NOMO-1 treated with DMSO at 0.1 percent for 48 hours (cell line): ENCODE results near the gene GLT1D1.
A peak's percentile ranks its signal among the peaks of the same experiment; 100 is the strongest.

Experiments
- DNase-seq: peaks from one replicate; lab custom pipeline; 2025; ENCODE audit not compliant: unreplicated experiment; lab: John Stamatoyannopoulos, UW

Gene GLT1D1

DNA sequence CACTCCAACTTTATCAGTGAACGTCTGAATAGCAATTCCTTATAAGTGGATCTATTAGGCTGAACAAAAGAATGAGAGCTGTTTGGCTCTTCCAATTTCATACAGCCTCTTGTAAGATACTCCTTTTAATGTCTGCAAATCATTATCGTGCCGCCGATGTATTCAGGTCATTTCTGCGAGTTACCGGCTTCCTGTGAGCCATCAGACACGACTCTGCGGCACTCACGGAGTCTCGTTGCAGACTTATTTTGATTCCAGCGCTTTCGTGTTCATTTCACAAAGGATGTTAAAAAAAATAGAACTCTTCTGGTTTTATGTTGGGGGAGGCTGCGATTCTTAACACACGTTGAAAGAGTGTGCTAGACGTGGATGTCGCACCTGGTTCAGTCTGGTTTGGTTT, 106.6 kb downstream of the GLT1D1 start:
- no peak for DNase-seq

DNA sequence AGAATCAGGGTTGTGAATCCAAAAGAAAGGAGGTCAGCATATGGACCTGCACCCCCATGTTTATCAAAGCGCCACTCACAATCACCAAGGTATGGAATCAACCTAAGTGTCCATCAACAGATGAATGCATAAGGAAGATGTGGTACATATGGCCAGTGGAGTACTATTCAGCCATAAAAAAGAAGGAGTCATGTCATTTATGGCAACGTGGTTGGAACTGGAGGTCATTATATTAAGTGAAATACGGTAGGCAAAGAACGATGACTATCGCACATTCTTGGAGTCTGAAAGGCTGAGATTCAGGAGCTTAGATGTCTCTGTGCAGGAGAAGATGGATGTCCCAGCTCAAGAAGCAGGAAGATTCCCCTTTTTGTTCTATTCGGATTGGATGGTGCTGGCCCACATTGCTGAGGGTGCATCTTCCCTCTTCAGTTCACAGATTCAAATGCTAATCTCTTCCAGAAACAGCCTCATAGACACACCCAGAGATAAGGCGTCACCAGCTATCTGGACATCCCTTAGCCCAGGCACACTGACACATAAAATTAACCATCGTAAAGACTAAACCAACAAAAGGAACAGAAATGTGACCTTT, 108.1 kb downstream of the GLT1D1 start:
- DNase-seq: no peak

DNA sequence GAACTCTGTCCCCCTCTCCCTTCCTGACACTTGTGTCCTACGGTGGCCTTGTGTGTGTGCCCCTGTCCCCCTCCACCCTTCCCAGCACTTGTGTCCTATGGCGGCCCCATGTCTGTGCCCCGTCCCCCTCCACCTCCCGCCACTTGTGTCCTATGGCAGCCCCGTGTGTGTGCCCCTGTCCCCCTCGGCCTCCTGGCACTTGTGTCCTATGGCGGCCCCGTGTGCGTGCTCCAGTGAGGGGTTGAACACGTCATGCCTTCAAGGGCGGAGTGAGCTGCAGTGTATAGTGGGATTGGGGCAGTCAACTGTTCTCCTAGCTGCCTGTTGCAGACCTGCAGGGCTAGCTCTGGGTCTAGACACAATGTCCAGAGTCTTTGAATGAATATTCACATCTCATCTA, 108.7 kb downstream of the GLT1D1 start:
- no peak for DNase-seq

DNA sequence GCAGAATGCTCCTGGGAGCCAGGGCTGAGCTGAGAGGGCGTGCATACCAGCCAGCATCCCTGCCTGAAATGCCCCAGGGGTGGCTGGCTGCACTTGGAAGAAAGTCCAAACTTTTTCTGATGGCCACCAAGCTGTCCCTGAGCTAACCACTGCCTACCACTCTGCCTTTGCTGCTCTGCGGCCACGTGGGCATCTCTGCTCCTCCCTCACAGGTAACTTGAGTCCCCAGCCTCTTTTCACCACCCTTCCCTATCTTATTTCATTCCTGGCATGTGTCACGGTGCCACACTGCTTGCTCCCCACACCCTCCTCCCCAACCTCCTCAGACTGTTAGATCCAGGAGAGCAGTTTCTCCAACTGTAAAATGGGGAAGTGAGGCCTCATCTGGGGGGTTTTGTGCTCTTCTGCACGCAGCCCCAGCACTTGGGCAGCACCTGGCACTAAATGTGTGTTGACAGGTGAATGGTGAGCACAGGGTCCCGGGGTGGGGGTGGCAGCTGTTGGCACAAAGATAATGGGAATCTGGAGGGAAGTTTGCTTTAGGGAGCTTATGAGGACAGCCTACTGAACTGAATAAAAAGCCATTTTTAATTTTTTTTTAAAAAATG, 113.0 kb downstream of the GLT1D1 start:
- DNase-seq: peak; percentile 49

DNA sequence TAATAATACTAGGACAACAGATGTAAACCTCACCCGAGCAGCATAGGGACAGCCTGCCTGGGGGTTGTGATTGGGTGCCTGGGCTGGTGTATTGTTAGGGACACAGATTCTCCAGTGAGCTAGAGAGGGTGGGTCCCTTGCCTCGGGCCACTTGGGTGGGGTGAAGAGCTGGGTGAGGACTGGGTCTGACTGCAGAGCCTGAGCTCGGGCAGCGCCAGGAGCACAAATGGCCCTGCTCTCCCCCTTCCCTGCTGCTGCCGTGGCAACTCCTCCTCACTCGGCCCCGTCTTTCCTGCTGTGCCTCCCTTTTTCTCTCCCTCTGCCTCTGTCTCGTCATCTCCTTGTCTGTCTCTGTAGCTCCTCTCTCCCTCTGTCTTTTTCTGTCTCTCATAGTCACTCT, 115.4 kb downstream of the GLT1D1 start:
- DNase-seq: no peak

DNA sequence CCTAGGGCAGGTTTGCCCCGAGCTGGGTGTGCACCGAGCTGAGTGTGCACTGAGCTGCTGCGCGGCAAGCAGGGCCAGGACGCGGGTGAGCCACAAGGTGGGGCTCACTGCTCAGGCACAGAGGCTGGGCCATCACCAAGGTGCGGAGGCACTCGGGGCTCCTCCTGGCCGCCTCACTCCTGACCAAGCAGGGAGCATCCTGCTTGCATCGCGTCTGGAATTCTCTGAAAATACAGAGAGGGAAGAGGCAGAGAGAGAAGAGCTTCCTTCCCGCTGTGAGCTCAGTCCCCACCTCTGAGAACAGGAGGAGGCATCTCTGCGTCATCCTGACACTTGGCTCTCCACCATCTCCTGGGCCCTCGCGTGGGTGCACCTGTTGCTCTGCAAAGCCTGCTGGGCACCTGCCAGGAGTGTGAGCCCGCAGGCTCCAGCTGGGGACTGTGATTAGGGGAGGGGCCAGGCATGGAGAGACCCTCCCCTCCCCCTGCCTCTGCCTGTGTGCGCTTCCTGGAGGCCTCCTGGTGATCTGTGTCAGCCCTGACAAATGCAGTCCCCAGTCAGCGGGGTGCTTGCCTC, 116.3 kb downstream of the GLT1D1 start:
- DNase-seq: no peak

DNA sequence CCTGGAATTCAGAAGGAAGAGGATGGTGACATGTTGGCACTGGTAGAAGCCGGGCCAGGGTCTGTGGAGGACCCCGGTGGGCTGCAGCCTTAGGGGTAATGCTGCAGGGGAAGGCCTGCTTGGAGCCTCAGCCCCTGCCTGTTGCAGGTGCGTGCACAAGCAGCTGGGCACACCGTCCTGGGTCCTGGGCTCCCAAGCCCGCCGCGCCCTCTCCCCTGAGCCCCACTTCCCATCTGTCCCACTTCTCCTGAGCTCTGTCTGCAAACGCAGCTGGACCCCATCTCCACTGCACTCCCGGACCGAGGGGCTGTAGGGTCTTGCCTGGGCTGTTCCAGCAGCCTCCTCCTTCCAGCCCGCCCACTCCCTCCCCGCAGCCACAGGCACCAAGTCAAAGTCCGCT, 116.8 kb downstream of the GLT1D1 start:
- no peak for DNase-seq

DNA sequence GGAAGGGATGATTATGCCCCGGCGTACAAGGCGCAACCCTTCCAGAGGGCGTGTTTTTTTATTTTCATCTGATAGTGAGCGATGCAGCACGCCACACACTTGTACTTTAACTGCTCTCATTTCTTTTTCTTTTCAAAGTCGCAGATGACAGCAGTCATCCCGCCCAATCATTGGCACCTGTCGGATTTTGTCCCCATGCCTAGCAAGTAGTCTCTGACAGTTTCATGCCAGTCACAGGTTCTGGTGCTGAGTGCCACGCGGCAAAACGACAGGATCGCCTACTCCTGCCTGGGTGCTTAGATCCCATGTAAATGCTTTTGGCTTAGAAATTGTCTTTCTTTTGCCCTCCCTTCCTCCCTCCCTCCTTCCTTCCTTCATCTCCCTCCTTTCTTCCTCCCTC, 117.7 kb downstream of the GLT1D1 start:
- no peak for DNase-seq

DNA sequence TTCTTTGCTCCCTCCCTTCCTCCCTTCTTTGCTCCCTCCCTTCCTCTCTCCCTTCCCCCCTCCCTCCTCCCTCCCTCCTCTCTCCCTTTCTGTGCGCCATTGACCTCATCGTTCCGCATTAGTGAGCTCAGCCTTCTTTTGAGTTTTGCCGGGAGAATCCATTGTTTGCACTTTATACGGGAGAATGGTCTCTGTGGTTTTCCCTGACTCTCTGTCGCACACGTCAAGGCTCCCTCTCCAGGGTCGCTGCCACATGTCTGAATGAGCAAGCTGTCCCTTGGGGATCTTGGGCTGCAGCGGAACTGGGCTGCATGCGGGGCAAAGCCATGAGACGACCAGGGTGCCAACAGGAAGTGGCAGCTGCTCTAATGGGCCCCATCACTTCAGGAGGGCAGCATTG, 118.5 kb downstream of the GLT1D1 start:
- DNase-seq: no peak

DNA sequence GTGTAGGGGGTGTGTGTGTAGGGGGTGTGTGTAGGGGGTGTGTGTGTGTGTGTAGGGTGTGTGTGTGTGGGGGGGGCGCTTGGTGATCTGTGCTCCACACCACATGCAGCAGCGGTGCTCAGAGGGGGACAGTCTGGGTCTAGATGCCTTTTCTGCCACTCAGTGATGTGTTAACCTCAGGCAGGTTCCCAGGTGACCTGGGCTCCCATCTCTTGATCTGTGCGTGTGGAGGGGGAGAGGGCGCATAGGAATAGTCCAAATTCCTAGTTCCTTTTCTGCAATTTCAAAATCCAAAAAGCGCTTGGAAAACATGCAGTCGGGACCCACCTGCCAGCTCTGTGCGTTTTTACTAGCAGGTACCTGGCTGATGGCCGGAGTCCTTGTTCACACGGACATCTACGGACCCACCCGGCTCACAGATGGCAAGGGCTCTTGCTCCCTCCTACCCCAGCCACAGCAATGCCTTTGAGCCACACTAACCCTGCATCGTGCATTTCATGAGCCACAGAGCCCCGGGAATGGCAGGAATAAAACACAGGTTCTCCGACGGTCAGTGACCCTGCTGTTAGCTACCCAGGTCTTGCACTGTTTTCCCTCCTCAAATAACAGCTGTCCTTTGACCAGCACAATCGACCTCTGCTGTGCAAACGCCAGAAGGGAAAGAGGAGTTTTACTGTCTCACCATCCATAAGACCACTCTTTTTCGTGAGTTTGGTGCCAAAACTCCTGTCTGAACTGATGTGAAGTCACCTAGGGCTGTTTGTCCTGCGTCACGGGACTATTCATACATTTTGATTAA, 120.8 kb downstream of the GLT1D1 start:
- DNase-seq: no peak

DNA sequence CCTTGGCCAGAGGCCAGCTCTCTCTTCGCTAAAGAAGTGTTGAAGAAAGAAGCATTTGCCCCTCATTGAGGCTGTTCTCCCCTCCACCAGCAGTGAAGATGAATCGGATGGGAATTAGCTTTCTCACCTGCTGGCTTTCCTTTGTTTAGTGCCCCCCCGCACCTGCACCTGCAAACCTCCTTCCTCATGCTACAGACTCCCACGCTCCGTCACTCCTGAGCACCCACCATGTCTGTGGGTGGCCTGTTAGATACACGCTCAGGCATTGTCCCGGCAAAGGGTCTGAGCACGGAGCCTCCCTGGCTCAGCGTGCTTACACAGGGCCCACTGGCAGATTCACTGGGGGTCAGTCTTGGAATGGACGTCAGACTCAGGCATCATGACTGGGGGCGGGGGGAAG, 121.6 kb downstream of the GLT1D1 start:
- DNase-seq: no peak

DNA sequence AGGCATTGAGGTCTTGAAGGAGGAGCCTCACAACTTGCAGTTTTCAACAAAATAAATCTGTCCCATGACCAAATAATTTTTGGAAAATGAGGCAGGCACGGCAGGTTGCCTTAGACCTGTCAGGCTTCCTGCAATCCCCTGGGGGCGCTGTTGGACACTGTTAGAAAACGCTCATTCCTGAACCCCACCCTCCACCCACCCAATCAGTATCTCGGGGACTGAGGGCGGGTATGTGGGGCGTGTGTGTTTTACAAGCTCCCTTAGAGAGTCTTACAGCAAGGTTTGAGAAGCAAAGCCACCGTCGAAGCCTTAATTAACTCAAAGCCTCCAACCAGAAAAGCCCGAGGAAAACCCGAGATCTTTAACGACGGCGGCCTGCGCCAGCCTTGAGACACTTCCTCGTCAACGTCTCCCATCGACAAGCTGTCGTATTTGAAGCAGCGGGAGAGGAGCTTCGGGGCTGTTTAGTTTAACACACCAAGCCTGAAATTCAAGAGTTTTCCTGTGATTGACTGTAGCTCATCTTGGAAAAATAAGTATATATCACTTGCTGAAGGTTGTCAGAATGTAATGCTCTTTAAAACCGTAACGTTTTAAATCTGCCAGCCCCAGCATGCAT, 123.0 kb downstream of the GLT1D1 start:
- DNase-seq: no peak

DNA sequence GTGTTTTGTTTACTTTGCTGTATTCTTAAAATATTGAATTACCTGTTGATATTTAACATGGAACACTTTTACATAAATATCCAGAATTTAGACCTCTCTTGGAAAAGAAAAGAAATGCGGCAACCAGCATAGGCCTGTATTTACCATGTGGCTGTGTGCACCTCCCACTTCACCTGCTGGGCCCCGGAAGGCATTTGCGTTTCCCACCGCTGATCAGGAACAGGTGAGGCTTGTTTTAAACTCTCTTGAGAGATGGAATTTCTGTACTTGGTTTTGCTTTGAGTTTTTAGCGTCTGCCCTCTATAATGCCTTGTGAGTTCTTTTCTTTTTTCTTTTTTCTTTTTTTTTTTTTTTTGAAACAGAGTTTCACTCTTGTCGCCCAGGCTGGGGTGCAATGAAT, 124.2 kb downstream of the GLT1D1 start:
- DNase-seq: no peak

DNA sequence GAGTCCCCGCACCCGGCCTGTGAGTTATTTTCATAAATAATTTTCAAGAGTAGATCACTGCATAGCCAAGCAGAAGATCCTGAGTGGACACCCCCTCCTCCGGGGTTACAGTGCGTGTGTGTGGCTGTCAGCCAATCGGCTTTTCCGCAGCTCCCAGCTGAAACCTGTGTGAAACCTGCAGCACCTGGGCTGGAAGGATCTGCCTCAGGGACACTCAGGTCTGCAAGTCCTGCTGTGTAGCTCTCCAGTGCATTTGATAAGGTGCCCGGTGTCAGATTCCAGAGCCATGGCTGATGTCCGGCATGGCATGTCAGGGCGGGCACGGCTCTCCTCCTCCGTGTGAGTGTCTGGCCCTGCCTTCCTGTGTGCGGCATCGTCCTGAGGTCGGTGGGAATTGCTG, 124.8 kb downstream of the GLT1D1 start:
- DNase-seq: no peak

DNA sequence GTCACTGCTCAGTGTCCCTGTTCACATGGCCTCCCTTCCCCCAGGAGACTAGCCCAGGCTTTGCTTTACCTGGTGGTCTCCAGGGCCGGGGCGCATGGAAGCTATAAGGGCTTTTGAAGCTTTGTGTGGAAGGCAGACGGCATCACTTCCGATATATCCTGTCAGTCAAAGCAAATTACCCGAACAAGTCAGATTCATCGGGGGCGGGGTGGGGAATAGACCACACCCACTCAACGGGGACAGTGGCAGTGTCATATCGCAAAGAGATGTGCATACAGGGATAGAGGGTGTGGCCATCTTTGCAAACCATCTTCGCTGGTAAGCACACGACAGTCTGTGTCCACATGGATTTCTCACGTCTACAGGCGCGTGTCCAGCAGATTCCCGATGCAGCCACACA, 127.3 kb downstream of the GLT1D1 start:
- DNase-seq: no peak

DNA sequence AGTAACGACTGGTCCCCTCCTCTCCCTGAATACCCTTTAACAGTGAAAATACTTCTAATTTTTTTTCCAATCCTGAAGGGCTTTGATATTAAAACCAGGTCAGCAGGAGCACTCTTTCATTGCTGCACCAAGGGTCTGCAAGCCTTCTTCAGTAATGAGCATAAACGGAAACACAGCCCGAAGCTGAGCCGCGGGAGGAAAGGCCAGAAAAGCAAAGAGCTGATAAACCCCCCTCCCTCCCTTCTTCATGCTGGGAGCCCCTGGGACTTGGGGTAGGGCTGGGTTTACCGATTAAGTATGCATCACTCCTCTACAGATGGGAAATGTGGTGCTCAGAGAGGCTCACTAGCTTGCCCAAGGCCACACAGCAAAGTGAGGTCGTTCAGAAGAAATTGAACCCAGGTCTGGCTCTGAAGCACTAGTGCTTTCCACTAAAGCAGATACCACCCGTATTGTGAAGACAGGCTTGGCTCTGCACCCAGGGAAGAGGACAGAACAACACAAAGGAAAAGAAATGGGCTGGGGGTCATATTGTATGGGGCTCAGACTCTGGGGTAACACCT, 128.8 kb downstream of the GLT1D1 start:
- no peak for DNase-seq

DNA sequence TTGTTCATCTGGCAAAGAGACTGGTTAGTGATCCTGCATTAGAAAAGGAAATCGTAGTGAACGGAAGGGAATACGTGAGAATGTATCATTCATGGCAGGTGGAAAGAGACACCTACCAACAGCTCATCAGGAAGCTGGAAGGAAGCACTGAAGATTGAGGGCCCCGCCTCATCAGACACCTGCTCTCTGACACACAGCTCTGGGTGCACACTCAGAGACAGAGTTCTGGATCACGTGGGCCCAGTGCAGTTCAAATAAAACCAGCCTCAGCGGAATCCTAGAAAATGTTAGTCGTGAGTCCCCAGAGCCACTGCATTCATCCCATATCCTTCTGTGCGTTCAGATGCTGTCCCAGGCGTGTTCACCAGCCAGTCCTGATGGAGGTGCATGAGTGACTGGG, 129.7 kb downstream of the GLT1D1 start:
- DNase-seq: no peak

DNA sequence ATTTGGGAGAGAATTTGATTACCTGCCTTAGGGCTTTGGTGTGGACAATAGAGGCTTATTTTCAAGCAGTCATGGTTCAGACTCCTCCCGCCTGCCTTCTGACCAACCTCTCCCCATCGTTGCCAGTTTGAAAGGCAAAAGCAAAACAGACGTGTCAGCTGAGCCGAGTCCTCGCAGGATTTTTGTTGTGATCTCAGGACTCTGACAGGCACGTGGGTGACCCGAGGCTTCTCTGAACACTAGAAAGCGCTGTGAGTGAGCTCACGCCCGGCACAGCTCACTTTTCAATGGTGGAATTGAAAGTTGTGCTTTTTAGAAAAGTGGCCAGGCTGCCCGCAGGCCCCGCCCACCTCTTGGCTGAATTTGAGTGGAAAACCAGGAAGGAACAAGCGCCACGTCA, 130.1 kb downstream of the GLT1D1 start:
- DNase-seq: no peak

DNA sequence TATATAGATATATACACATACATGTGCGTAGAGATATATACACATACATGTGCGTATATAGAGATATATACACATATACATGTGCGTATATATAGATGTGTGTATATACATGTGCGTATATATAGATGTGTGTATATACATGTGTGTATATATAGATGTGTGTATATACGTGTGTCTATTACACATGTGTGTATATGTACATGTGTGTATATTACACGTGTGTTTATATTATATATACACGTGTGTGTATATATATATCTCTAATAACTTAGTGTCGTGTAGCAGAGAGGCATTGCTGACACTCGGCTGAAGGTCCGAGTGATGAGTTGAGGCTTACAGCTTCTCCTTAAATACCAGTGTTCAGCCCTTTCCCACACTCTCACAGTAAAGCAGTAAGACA, 133.7 kb downstream of the GLT1D1 start:
- DNase-seq: no peak

DNA sequence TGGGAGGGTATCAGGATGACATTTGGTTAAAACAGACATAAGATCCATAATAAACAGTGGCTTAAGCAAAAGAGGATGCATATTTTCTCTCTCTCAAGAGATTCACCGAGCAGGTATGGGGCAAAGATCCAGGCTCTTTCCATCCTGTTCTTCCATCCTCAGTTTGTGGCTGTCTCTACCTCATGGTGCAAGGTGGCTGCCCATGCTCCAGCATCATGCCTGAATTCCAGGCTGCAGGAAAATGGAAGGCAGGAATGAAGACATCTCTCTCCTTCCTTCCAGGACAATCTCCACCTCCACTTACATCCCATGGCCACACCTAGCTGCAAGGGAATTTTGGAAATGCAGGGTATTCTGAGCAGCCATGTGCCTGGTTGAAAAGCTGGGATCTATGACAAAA, 136.0 kb downstream of the GLT1D1 start:
- DNase-seq: no peak

DNA sequence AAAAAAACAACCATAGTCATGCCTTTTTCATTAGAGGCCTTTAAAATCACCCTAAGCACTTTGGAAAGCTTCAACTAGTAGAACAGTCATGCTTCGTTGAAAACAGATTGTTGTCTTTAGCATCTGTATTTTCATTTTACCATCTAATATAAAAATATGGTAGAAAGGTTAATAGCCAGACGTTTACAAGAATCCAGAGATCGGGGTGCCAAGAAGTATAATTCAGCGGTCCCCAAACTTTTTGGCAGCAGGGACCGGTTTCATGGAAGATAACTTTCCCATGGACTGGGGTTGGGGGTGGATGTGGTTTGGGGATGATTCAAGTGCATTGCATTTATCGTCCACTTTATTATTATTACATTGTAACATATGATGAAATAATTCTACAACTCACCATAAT, 138.4 kb downstream of the GLT1D1 start:
- DNase-seq: no peak
